ENCODE measurements around the gene TOM1. TPM values are rescaled to one million over a fixed set of nuclear protein-coding genes. Genes with fewer than 3 reads are reported as not detected.

The TOM1 gene
- polyA plus RNA-seq, 1 of the 3 experiments (the other 2 are of a cell fraction) = 26.9 TPM

GRCh38 chr22:35317680-35318290 lies 18.1 kb downstream of the TOM1 start:
- ChIA-PET CTCF (interaction anchor here (0.7 kb wide), 1 partner anchor 81 kb away, joined by 3 read pairs; no protein-coding TSS in a partner anchor), POLR2A (no interaction called here)
- no peaks in the 10 kb centered on the region for H3K9me3 ChIP-seq
- peaks cover 0 to 24% of the 10 kb centered on the region in 2 experiments for H3K36me3 ChIP-seq (replicated peaks in 1 of 2; ENCODE audit: control insufficient read depth in 1 of 2, insufficient read depth in 2 of 2, low read length in 1 of 2)
- no peaks in the 10 kb centered on the region for H3F3A ChIP-seq (replicated peaks; ENCODE audit: insufficient read depth)
- H3K27me3 ChIP-seq (ENCODE audit: insufficient read depth) = no peaks in the 10 kb centered on the region
- WGBS (ENCODE audit: low lambda C conversion rate) = 81% methylated on average over 10 of the region's 12 CpGs
- no peak overlapping the region for H3K4me2 ChIP-seq
- H3K4me3 ChIP-seq (ENCODE audit: low read depth in 2 of 2, low read length in 1 of 2) = no peak overlapping the region
- H2AFZ ChIP-seq (ENCODE audit: low read depth) = no peak overlapping the region
- H3K79me2 ChIP-seq (ENCODE audit: insufficient read depth) = peaks cover 8% of the 10 kb centered on the region; the same call in 1 of the 2 replicates
- no peak for DNase-seq
- H3K9me2 ChIP-seq = no peaks in the 10 kb centered on the region
- TF ChIP-seq USF1 (IDR thresholded peaks at IDR 0.05; ENCODE audit: borderline replicate concordance, low read depth) = no peak
- TF ChIP-seq CTCF (IDR thresholded peaks at IDR 0.05) = no peak
- TF ChIP-seq GABPA (IDR thresholded peaks at IDR 0.05; ENCODE audit: low read depth) = no peak
- no peak for TF ChIP-seq EP300 (IDR thresholded peaks at IDR 0.05; ENCODE audit: borderline replicate concordance in 1 of 2, low read depth in 1 of 2, low read length in 1 of 2)
- TF ChIP-seq YY1 (IDR thresholded peaks at IDR 0.05; ENCODE audit: low read depth) = no peak
- H3K9ac ChIP-seq = no peak overlapping the region
- no peak overlapping the region for H3K27ac ChIP-seq (ENCODE audit: low read depth in 2 of 2, low read length in 1 of 2)
- H3K4me1 ChIP-seq (ENCODE audit: control insufficient read depth in 1 of 2, insufficient read depth in 2 of 2, low read depth in 1 of 2, low read length in 1 of 2) = peaks cover 5 to 14% of the 10 kb centered on the region in 2 experiments; a peak in 3 of 4 replicates
- H4K20me1 ChIP-seq (ENCODE audit: insufficient read depth) = peaks cover 3% of the 10 kb centered on the region; the same call in 1 of the 2 replicates

- TF ChIP-seq FOXM1 (IDR thresholded peaks at IDR 0.05; ENCODE audit: low read depth) = no peak
- no peak for TF ChIP-seq USF1 (IDR thresholded peaks at IDR 0.05; ENCODE audit: borderline replicate concordance, low read depth)
- no peak for TF ChIP-seq TEAD4 (IDR thresholded peaks at IDR 0.05; ENCODE audit: borderline replicate concordance, insufficient read depth)
- no peak for TF ChIP-seq JUND (IDR thresholded peaks at IDR 0.05)
- no peak for TF ChIP-seq GABPA (IDR thresholded peaks at IDR 0.05; ENCODE audit: low read depth)
- no peak for TF ChIP-seq EP300 (IDR thresholded peaks at IDR 0.05; ENCODE audit: borderline replicate concordance in 1 of 2, low read depth in 1 of 2, low read length in 1 of 2)
- no peak for TF ChIP-seq EZH2phosphoT487 (IDR thresholded peaks at IDR 0.05; ENCODE audit: borderline replicate concordance, low read depth)
- no peak for TF ChIP-seq FOSL2 (IDR thresholded peaks at IDR 0.05; ENCODE audit: borderline replicate concordance, low read depth)
- TF ChIP-seq NRF1 (IDR thresholded peaks at IDR 0.05; ENCODE audit: low read depth, low read length) = no peak
- TF ChIP-seq SIN3A (IDR thresholded peaks at IDR 0.05; ENCODE audit: borderline replicate concordance, low read depth, low read length) = no peak
- no peak for TF ChIP-seq YY1 (IDR thresholded peaks at IDR 0.05; ENCODE audit: low read depth)
- no peak for TF ChIP-seq IRF3 (IDR thresholded peaks at IDR 0.05; ENCODE audit: low read depth, low read length)
- TF ChIP-seq USF2 (IDR thresholded peaks at IDR 0.05; ENCODE audit: borderline replicate concordance, low read depth, low read length) = no peak
- no peak overlapping the region for H3K9ac ChIP-seq
- H3F3A ChIP-seq (replicated peaks; ENCODE audit: insufficient read depth) = no peaks in the 10 kb centered on the region
- DNase-seq = no peak
- ChIA-PET CTCF (interaction anchor here (0.7 kb wide), 2 partner anchors 13 to 80 kb away, joined by 3 read pairs; no protein-coding TSS in a partner anchor), POLR2A (no interaction called here)
- H3K9me2 ChIP-seq = no peaks in the 10 kb centered on the region
- H3K79me2 ChIP-seq (ENCODE audit: insufficient read depth) = peaks cover 6% of the 10 kb centered on the region; the same call in 1 of the 2 replicates
- H3K4me1 ChIP-seq (ENCODE audit: control insufficient read depth in 1 of 2, insufficient read depth in 2 of 2, low read depth in 1 of 2, low read length in 1 of 2) = peaks cover under 1 to 6% of the 10 kb centered on the region in 2 experiments; a peak in 2 of 4 replicates
- WGBS (ENCODE audit: low lambda C conversion rate) = 90% methylated on average over 18 of the region's 24 CpGs
- H3K4me3 ChIP-seq (ENCODE audit: low read depth in 2 of 2, low read length in 1 of 2) = no peak overlapping the region
- no peak overlapping the region for H3K4me2 ChIP-seq
- H3K27me3 ChIP-seq (ENCODE audit: insufficient read depth) = no peaks in the 10 kb centered on the region
- peaks cover 0 to 32% of the 10 kb centered on the region in 2 experiments for H3K36me3 ChIP-seq (replicated peaks in 1 of 2; ENCODE audit: control insufficient read depth in 1 of 2, insufficient read depth in 2 of 2, low read length in 1 of 2)
- H4K20me1 ChIP-seq (ENCODE audit: insufficient read depth) = no peaks in the 10 kb centered on the region; the same call in 1 of the 2 replicates
- H2AFZ ChIP-seq (ENCODE audit: low read depth) = no peak overlapping the region
- no peaks in the 10 kb centered on the region for H3K9me3 ChIP-seq
- H3K27ac ChIP-seq (ENCODE audit: low read depth in 2 of 2, low read length in 1 of 2) = no peak overlapping the region
Observed at GRCh38 chr22:35318346-35319215, 18.9 kb downstream of the TOM1 start.

All from SK-N-SH (cell line).